ENCODE measurements around the gene POLD1.
"Not testable (repeated sequence)": the region's sequence is repeated elsewhere in the genome, so short reads cannot be mapped to it uniquely, and the experiment has no call there.

Gene POLD1

DNA sequence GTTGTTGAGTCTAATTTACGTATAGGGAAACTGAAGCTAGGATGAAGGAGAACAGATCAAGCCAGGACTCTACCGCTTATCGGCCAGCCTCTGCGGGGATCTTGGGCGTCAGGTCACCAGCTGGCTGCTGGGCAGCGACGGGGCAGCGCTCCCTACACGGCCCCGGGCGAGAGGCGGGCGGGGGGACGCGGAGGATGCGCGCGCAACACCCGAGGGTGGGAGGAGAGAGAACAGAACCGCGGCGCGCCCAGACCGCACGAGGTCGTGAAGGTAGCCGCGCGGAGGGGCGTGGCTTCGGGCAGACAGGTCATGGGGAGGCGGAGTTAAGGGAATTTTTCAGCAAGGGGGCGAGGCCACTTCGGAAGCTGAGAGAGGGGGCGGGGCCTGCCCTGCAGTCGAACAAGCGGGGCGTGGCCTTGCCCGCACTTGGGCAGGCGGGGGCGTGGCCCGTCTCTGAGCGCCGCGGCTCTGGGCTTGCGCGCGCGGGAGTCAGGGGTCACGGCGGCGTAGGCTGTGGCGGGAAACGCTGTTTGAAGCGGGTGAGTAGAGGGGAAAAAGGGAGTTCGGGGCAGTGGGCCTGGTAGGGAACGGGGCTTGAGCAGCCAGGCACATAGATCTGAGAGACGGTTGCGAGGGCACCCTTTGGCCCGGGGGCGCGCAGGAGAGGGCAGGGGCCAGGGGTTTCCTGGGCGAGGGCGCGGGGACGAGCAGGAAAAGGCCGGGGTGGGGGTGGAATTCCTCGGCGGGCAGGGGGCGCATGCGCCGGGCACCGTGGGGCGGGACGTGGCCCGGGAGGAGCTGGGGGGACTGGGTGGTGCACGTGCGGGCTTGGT is at the start of gene POLD1:
TSS of gene POLD1 (plus strand) at position 496 of the 833 bp plus-strand sequence. CDS start 14,505 bp downstream, outside the sequence.
- DNase-seq: peak; percentile 94

DNA sequence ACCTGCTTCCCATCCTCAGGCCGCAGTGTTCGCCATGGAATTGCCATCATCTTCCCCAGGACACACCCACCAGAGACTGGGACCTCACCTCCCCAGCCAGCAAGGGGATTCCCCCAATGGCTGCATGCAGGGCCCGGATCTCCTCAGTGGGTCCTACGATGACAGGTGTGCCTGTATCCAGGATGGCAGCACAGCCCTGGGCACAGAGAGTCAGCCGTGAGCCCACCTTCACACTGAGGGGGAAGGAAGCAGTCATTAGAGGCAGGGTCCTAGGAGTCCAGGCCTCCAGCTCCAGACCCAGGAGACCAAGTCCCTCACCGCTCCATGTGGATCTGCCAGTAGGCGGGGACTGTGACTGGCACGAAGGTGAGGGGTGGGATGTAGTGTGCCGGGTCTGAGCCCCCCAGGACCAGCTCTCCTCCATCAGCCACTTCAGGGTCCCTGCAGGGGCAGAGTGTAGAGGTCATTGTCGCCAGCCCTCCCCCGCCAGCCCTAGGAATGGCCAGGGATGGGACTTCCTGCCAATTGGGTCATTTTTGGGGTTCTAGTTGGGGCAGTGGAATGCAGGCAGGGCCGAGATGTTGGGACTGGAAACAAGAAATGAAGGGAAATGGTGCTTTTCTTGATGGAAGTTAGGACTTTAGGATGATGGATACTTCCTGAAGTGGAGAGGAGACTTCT is 49.3 kb upstream of the POLD1 start:
- DNase-seq: no peak

DNA sequence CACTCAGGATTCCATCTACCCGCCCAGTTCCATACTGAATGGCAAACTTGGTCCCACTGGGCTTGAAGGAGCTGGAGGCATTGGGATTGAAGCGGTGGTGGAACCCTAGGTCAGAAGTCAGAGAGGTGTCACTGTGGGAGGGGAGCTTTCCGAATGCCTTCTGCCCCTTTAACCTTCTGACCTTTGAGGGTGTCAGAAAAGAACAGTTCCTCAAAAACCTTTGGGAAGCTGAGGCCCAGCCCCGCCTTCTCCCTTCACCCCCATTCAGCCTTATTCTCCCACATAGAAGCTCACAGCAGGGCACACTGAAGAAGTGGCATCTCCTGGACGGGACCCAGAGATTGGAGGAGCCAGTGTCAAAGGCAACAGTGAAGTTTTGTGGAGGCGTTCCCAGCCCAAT is 47.1 kb upstream of the POLD1 start:
- not testable (repeated sequence) for DNase-seq

DNA sequence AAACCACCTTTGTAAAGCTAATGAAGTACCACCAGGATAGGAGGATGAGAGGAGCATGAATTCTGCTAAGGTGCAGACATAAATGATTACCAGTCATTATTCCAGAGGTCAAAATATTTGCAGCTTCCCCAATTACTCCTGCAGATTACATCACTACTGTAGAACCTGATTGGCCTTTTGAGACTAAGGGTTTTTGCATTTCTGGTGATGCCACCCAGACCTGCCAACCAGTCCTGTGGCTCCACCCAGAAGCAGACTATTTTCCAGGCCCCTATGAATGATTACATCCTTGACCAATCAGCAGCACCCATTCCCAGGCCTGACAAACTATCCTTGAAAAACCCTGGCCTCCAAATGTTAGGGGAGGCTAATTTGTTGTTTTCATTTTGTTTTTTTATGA is 43.8 kb upstream of the POLD1 start:
- DNase-seq: no peak

DNA sequence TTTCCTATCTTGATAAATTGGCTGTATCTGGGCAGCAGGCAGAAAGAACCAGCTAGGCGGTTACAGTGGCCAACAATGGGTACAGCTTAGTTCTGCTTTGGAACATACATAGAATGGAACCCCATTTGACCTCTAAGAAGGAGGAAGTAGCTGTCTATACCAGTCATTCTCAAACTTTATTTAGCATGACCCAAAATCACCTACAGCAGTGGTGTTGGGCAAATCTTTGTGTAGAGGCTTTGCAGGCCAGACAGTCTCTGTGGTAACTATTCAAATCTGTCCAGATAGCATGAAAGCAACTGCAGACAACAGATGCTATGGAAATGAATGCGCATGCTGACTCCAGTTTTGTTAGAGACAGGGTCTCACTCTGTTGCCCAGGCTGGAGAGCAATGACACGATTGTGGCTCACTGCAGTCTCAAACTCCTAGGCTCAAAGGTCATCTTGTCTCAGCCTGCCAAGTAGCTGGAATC is 43.0 kb upstream of the POLD1 start:
- no peak for DNase-seq

DNA sequence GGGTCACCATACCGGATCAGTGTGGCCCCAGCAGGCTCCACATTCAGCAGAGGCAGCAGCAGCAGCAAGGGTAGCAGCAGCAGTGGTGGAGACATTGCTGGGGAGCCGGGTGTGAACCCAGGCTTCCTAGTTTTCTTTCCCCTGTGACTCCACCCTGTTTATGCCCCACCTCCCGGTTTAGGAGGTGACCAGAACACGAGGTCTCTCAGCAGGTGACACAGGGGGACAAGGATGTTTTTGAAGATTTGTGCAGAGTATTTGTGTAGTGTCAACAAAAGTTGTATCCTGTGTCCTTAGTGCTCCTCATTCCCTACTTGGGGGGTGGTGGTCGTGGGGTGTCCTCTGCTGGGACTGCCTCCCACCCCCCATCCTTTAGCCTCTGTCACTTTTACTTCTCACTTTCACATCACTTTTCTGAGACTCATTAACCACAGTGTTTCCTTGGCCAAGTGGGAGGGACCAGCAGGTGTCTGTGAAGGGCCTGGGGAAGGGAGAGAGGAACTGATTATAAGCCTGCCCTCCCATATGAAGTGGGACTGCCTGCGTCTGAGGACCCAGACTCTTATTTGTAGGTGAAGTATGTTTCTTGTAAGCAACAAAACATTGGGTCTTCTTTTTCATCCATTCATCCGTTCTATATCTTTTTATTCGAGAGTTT is 39.4 kb upstream of the POLD1 start:
- no peak for DNase-seq

DNA sequence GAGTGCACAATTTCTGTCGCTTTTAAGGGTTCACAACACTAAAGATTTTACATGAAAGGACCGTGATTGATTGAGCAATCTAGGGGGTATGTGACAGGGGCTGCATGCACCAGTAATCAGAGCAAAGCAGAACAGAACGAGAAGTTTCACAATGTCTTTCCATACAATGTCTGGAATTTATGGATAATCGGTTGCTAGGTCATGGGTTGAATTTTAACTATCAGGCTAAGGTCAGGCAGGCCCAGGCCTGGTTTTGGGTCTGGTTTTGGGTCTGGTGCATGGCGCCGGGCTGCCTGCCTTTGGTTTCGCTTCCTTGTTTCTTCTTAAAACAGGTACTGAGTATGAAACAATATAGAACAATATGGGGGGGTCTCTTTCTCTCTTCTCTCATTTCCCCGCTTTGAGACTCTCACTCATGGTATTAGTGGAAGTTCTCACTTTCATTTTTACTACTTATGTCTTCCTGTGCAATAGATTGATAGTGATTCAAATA is 37.0 kb upstream of the POLD1 start:
- not testable (repeated sequence) for DNase-seq

DNA sequence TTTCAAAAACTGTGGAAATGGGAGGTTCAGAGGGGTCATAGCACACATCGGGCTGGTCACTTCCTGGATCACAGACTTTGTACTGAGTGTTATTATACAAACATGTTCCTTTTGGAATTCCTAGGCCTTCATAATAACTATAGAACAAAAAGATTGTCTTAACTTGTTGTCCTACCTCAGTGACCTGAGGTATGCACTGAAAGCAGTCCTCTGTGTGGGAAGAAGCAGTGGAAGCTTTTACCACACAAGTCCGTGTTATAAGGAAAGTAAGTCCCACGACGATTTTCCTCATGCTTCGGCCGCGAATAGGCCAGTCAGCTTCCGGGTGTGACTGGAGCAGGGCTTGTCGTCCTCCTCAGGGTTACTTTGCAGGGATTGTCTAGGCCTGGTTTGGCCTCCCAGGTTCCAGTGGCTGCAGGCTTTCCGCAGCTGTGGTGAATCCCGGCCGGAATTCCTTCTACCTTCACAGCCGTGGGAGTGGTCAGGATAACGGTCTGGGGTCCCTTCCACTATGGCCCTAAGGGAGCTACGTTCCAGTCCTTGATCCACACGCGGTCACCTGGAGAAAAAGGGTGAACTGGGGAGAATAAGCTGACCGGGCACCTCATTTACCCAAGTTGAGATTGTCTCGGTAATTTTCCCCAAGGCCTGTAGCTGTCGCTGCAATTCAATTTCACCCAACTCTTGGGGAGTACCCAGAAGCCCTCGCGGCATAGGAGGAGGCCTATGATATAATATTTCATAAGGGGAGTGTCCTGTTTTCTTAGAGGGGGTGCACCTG is 34.7 kb upstream of the POLD1 start:
- no peak for DNase-seq

DNA sequence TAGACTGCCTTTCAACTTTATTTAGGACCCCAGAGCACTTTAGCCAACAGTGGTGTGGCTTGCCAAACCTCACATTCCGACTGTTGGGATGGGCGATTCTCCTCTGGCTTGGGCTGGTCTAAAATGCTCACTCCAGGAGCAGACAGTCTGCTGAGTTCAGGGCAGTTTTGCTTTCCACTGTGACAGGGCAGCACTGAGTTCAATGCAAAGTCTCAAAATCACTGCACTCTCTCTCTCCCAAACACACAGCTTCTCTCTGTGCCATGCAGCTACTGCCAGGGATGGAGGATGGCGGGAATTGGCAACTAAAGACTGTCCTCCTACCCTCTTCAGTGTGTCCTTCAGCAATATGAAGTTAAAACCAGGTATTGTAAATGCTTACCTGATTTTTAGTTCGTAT is 31.9 kb upstream of the POLD1 start:
- DNase-seq: no peak

DNA sequence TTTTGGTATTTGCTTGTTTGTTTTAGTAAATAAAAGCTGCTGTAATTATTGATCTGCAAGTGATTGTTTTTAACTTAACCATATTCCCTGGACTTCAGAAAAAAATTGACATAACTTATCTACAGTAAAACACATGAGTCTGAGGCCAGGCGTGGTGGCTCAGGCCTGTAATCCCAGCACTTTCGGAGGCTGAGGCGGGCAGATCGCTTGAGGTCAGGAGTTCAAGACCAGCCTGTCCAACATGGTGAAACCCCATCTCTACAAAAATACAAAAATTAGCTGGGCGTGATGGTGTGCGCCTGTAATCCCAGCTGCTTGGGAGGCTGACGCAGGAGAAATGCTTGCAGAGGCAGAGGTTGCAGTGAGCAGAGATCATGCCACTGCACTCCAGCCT is 30.7 kb upstream of the POLD1 start:
- not testable (repeated sequence) for DNase-seq

DNA sequence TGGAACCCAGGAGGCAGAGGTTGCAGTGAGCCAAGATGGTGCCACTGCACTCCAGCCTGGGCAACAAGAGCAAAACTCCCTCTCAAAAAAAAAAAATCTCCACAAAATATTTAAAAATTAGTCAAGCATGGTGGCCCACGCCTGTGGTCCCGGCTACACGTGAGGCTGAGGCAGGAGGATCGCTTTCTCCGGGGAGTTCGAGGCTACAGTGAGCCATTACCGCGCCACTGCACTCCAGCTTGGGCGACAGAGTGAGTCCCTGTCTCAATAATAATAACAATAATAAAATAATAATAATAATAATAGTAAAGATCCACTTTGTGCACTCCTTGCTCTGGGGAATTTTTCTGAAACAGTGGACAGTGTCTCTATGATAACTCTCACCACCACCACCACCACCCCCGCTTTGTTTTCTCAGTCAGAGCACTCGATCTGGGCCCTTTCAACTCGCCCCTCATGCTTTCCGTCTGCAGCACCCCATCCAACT is 27.4 kb upstream of the POLD1 start:
- DNase-seq: no peak

DNA sequence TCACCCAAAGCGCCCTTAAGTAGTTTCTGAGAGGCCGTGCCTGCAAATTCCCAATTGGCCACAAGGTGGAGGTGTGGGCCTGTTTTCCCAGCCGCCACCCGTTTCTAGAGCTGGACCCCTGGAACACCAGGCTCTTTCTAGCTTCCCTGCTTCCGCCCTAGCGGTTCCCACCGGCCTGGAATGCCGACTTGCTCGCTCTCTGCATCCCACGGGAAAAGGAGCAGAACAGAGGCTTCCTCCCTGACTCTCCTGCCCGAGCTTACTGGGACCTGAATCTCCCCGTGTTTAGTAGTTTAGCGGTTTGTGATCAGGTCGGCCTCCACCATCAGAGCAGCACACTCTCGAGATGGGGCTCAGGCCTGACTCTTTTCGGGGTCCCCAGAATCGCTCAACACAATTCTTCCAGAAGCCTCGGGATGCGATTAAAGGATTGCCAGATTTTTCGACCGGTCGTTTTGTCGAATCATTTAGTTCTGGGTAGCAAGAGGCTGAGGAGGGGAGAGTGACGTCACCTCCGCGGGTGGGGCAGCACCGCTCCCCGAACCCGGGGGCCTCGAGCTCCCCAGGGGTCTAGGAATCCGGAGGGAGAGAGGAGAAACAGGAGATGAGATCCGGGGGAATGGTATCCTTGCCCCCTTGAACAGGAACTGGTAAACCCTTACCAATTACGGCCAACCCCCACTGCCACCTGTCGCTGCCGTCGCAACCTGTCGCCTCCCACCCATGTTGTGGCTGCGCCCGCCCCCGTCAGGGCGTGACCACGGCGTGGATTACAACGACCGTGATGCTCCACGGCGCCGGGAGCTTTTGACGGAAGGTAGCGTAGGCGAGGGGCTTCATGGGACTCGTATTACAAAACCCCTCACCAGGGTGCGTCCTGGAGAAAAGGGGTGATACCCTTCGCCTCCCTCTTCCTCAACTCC is 26.7 kb upstream of the POLD1 start:
- DNase-seq: peak; percentile 79

DNA sequence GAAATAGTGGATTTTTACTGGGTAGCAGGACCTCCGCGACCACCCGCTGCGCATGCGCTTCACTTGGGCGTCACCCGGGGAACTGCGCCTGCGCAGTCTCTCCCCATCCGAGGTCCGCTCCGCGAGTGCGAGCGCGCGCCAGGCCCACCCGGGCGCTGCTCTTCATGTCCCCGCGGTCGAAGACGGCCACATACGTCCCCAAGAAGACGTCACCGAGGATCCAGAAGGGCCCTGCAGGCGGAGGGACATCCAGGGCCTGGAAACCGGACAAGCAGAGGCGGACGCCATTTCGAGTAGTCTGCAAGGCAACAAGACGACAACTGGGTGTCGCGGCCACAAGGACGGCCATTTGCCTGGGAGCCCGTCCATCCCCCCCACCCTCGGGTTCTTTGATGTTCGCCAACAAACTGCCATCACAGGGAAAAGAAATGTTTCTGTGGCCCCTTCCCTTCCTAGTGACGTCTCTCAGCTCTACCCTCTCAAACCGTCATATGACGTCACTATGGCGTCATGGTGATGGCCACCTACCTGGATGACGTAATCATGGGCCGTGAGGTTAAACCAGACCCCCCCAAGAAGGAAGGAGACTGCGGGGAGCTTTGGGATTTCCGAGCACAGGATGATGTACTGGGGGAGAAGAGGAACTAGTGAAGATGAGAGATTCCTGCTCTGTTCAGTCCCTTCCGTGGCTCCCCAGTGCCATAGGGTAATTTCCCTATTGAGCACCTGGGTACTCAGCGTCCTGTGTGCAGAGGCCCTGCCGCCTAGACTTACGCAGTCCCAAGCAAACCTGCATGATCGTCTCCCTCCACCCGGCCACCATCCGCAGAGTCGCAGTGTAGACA is 25.4 kb upstream of the POLD1 start:
- DNase-seq: peak; percentile 84

DNA sequence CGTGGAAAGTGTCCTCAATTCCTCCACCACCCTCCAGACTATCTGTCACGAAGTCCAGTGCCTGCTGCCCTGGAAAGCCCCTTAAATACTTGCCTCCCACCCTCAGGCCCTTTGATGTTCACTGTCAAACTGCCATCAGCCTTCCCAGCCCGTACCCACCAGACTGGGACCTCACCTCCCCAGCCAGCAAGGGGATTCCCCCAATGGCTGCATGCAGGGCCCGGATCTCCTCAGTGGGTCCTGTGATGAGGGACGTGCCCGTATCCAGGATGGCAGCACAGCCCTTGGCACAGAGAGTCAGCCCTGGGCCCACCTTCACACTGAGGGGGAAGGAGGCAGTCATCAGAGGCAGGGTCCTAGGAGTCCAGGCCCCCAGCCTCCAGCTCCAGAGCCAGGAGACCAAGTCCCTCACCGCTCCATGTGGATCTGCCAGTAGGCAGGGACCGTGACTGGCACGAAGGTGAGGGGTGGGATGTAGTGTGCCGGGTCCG is 24.8 kb upstream of the POLD1 start:
- no peak for DNase-seq

DNA sequence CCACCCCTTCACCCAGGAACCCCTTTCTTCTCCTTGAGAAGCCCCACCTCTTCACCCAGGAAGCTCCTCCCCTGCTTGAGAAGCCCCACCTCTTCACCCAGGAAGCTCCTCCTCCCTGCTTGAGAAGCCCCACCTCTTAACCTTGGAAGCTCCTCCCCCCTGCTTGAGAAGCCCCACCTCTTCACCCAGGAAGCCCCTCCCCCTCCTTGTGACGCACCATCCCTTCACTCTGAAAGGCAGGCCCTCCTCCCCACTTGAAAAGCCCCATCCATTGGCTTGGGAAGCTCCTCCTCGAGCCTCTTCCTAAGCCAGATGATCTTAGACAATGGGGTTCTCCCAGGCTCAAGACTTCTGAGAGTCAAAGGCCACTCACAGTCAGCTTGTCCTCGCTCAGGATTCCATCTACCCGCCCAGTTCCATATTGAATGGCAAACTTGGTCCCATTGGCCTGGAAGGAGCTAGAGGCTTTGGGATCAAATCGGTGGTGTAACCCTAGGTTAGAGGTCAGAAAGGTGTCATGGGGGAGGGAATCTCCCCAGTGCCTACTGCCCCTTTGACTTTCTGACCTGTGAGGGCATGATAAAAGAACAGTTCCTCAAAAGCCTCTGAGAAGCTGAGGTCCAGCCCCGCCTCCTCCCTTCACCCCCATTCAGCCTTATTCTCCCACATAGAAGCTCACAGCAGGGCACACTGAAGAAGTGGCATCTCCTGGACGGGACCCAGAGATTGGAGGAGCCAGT is 22.7 kb upstream of the POLD1 start:
- DNase-seq: no peak

DNA sequence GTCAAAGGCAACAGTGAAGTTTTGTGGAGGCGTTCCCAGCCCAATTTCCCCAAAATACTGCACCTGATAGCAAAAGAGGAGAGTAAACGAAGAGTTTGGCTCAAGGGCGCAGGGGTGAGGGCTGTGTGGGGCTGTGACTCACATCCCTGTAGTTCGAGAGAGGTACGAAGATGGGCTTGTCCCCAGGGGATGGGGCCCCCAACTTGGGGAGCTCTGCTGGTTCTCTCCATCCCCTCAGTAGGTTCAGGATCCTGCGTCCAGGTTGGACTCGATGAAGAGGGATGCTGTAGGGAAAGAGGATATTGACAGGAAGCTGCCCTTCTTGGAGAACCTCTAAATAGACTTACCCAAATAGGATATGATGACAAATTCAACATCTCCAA is 22.1 kb upstream of the POLD1 start:
- no peak for DNase-seq

DNA sequence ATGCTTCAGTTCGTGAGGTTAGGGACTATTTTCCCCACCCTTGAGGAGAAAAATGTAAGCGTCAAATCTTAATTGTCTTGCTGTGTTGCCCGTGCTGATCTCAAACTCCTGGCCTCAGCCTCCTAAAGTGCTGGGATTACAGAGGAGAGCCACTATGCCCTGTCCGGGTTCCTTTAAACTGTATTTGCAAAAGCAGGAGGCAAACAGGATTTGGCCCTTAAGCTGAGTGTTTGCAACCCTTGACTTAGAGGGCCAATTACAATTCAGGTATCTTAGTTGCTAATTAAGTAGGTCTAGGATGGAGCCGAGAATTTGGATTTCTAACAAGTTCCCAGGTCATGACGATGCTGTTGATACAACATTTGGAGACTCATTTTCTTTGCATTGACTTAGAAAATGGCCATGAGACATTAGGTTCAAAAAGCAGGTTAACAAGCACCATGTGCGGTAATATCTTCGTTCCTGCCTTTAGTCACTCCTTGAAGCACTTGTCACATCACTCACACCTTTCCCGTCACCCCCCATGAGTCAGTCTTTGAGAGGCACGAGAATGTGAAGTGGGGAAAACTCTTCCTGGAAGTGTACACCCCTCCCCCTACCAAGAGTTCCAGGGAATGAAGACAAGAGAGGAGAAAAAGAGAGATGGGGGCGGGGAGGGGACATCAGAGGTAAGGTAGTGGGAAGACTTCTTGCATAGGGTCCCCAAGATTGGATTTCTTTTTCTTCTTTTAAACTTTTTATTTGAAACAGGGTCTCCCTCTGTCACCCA is 21.3 kb upstream of the POLD1 start:
- no peak for DNase-seq

DNA sequence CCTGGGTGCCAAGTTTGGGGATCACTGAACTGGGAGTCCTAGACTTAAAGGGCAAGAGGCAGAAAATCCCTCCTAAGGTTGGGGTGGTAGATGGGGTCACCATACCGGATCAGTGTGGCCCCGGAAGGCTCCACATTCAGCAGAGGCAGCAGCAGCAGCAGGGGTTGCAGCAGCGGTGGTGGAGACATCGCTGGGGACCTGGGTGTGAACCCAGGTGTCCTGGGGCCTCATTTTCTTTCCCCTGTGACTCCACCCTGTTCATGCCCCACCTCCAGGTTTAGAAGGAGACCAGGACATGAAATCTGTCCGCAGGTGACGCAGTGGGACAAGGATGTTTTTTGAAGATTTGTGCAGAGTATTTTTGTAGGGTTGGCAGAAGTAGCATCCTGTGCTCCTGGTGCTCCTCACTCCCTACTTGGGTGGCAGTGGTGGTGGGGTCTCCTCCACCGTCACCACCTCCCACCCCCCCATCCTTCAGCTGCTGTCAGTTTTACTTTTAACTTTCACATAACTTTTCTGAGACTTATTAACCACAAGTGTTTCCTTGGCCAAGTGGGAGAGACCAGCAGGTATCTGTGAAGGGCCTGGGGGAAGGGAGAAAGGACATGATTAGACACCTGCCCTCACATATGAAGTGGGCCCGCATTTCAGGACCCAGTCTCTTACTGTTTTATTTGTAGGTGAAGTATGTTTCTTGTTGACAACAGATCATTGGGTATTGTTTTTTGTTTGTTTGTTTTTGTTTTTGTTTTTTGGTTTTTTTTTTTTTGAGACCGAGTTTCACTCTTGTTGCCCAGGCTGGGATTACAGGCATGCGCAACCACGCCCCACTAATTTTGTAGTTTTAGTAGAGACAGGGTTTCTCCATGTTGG is 18.5 kb upstream of the POLD1 start, which contains the start of gene NAPSA:
TSS of gene NAPSA (minus strand) at position 206 of the 873 bp plus-strand sequence. CDS start at position 188, 18 bp downstream.
- no peak for DNase-seq
